T-helper 9 cell (primary cell): ENCODE data around the gene MGST2.
A peak's percentile ranks its signal among the peaks of the same experiment; 100 is the strongest.

Experiments
- DNase-seq: peaks from one replicate; pipeline ENCODE4 v3.0.0-alpha.2; 2020

MGST2 gene

DNA sequence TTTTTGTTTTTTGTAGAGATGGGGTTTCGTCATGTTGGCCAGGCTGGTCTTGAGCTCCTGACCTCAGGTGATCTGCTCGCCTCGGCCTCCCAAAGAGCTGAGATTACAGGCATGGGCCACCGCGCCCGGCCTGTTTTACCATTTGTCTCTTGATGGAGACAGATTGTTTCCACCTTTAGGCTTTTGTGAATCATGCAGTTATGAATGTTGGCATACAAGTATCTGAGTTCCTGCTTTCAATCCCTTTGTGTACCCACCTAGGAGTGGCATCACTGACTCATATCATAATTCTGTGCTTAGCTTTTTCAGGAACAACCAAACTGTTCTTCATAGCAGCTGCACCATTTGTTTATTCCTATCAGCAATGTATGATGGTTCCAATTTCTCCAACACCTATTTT, 20.2 kb upstream of the MGST2 start:
- no peak for DNase-seq

DNA sequence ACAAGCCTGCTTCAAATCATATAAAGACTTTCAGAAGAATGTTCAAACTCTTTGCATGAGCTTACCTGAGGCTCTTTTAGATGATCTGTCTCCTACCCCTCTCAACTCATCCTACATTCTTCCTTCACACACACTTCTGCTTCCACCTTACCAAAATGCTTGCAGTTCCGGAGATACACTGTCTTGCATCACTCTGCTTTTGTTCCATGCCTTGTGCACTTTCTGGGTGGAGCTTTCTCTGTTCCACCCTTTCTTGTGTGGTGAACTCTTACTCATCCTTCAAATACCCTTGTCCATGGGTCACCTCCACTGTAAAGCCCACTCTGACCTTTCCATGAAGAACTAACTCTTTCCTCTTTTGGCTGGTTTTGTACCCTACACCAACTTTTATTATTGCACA, 18.4 kb upstream of the MGST2 start:
- DNase-seq = no peak

DNA sequence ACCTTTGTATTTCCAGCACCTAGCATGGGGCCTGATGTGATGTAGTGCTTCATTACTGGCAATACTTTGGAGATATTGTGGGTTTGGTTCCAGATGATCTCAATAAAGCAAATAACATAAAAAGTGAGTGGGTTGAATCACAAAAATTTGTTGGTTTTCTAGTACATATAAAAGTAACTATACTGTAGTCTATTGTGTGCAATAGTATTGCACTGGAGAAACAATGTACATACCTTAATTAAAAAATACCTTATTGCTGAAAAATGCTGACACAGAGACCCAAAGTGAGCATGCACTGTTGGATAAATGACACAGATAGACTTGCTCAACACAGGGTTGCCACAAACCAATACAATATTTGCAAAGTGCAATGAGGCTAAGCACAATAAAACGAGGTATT, 17.7 kb upstream of the MGST2 start:
- DNase-seq = no peak

DNA sequence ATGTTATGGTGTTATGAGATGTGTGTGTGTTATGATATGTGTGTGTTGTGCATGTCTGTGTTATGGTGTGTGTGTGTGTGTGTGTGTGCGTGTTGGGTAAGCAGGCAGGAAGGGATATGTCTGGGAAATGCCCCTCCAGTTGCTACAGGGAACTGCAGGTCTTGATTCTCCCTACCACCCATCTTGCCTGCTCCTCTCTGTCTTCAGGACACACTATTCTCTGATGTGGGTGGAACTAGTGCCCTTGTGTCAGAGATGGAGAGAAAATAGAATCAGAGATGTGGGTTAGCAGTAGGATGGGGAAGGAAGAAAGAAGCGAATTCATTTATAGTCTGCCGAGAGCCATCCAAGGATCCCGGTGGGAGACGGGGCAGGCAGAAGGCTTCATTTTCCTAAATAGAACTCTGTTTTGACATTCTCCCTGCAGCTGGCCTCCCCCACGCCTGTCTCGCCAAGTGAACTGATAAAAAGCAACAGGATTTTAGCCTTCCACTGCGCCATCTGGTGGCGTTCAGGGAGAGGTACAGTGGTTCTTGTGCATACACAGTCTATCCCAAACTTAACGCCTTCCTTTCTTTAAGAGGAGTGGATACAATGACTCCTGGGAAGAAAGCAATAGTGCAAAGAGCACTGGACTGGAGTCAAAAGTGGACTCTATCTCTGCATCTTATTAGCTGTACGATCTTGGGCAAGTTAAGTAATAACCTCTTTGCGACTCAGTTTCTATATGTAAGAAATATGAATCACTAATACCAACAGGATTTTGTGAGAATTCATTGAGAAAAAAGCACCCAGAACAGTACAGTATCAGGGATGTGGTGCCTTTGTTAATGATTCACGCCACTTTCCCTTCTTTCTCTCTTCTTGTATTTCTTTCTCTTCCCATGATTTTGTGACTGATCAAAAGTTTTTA, 14.1 kb upstream of the MGST2 start:
- peak; percentile 61 for DNase-seq

DNA sequence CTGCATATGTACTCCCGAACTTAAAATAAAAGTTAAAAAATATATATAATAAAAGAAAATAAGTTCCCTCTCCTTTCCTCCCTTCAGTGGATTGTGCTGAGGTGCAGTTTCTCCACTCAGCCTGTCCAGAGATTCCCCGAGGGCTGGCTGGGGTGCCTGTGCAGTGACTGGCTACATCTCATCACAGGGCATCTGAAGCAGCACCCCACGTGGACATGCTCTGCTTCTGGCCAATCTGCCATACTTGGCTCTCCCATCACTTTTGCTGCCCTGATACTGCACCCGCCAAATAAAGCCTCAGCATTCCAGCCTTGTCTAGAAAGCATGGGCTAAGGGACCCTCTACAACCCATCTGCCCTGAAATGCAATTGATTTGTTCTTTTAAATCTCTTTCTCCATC, 11.1 kb upstream of the MGST2 start:
- no peak for DNase-seq

DNA sequence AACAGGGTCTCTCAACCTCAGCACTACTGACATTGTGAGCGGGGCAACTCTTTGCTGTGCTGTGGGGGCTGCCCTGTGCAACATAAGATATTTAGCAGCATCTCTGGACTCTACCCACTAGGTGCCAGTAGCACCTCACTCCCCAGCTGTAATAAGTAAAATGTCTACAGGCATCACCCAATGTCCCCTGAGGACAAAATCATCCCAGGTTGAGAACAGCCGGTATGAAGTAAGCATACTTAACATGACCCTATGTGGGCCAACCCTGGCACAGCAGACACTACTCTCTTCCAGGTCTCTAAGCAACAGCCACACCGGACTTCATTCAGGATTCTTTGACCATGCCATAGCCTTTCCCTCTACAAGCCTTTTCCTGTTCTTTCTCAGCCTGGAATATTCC, 10.5 kb upstream of the MGST2 start:
- DNase-seq = no peak

DNA sequence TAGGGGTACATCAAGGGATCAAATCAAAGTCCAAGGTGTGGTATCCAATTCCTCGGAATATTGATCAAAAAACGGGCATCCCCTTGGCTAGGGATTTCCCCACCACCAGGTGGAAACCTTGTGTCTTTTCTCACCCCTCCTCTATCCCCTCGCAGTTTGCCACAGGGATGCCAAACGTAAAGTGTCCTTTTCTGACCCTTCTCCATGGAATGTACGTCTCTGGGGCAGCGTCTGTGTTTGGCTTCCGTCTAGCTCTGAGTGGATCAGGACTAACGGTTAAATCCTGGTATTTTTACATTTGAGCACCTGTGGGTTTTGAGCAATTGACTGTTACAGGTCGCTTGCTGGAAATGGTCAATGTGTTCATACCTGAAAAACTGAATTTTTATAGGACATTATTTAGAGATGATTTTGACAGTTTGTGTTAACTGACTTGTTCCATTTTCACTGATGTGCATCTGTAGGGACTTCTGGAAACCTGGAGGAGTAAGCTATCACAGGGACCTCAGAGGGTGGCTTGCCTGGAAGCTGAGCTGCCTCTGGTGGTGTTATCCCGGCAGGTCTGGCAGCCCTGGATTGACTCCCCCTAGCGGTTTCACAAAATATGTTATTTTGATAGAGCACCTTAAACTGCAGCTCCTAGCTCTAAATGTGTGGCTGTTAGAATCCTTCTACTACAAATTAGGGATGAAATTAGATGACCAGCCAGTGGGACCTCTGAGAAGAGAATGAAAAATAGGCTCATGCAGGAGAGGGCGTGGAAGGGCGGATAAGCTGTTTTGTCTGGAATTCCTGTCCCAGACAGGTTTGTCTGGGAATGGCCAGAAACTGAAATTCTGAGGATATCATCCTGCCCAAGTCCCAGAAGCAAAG, 8.8 kb upstream of the MGST2 start:
- DNase-seq = peak; percentile 22

DNA sequence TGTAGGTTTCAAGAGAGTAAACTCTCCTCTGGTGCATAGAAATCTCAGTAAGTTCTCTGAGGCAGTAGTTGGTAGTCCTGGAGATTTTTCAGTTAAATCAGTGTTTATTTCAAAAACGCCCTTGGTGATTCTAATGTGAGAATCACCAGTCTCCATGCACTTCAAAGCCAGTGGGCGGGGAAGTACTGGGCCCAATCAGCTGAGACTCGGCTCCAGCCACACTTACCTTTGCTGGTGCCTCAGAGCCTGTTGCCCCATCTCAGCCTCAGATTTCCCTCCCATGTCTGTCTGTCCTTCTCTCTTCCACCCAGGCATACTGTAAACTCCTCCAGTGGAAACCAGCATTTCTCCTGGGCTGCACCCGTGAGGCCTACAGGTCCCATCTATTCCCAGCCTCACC, 7.4 kb upstream of the MGST2 start:
- no peak for DNase-seq

DNA sequence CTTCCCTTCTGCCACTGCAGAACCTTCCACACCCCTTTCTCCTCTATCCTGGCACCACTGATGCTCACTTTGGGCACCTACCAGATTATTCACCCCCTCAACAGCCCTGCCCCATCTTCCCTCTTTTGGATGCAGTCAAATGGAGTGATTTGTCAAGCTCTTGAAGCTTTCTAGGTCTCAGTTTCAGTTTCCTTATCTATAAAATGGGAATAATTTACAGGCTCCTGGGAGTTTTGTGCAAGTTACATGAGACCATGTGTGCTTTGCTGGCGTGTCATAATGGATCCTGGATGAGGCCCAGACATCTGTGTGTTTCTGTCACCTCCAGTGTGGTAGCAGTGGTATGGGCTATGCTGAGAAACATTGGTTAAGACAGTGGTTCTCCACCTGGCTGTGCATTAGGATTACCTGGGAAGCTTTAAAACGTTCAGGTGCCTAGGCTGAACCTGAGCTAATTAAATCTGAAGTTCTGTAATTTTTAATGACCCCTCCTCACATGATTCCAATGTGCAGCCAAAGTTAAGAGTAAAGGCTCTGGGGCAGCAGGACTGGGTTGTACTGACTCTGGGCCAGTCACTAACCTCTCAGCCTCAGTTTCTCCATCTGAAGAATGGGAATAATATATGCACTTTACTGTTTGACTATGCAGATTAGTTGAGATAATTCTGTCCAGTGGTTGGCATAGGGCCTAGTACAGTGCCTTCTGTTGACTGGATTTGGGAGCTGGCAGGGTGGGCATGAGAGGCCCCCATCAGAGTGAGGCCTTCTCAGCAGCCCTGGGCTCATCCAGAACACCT, 6.8 kb upstream of the MGST2 start:
- DNase-seq = no peak

DNA sequence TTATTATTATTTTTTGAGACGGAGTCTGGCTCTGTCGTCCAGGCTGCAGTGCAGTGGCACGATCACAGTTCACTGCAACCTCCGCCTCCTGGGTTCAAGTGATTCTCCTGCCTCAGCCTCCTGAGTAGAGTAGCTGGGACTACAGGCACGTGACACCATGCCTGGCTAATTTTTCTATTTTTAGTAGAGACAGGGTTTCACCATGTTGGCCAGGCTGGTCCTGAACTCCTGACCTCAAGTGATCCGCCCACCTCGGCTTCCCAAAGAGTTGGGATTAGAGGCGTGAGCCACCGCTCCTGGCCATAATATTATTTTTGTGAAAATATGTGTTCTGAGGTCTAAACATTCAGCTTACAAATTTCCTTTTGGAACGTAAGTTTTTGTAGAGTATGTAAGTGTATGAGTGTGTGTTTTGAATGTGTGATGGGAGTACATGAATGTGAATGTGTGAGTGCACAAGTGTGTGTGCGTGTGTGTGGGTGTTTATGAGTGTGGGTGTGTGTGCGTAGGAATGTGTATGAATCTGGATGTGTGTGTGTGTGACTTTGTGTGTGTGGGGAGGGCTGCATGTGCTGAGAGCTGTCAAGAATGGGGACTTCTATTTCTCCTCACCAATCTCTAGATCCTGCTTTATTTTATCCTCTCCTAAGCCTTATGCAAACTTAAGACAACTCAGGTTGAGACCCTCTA, 5.7 kb upstream of the MGST2 start:
- DNase-seq = no peak

DNA sequence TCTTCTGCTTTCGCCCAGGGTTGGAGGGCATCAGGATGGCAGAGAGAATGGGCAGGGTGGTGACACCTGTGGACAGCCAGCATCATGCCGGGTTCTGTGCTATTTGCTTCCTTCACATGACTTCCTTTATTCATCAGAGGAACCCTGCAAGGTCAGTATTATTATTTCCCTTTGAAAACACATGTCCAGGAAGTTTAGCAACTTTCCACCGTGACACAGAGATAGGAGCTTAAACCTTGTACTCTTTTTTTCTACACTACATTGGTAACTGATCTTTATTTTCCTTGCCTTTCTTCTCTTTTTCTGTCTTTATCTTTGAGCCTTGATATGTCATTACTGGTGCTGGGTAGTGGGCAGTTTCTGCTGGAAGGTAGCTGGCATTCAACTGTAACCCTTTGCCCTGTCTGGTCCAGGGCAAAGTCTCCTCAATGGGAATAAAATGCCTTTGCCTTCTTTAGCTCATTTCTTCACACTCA, 5.0 kb upstream of the MGST2 start:
- no peak for DNase-seq

DNA sequence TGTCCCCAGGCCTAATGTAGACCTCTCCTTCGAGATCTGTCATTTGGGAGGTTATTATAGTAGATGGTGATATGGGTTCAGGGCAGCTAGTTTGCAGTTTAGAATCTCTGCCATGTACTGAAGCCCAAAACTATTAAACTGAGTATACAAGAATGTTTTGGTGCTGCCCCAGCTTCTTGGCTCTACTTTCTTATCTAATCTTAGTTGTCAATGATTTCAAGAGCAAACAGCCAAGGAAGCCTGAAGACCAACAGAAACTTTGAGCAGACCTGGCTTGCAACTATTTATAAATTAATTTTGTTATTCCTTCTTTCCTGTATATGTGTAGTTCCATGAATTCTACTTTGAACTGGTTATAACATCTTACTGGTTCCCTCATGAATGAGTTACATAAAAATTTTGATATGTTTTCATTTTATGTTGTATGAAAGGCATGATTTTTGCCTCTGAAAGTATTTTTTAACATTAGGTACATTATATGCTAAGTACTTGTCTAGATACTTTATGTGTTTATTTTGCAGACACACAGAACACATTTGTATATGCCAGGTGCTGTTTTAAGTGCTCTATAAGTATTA, 2.0 kb upstream of the MGST2 start:
- no peak for DNase-seq

DNA sequence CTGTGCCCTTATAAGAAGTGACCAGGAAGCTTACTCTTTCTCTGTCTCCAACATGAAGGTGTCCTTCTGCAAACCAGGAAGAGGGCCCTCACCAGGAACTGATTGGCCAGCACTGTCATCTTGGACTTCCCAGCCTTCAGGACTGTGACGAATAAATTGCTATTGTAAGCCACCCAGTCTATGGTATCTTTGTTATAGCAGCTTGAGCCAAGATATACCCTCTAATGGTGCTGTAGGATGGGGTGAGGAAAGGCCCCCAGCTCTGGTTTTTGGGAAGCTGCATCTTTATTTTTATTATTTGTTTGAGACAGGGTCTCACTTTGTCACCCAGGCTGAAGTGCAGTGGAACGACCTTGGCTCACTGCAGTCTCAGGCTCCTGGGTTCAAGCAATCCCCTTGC, 1.2 kb upstream of the MGST2 start:
- no peak for DNase-seq

DNA sequence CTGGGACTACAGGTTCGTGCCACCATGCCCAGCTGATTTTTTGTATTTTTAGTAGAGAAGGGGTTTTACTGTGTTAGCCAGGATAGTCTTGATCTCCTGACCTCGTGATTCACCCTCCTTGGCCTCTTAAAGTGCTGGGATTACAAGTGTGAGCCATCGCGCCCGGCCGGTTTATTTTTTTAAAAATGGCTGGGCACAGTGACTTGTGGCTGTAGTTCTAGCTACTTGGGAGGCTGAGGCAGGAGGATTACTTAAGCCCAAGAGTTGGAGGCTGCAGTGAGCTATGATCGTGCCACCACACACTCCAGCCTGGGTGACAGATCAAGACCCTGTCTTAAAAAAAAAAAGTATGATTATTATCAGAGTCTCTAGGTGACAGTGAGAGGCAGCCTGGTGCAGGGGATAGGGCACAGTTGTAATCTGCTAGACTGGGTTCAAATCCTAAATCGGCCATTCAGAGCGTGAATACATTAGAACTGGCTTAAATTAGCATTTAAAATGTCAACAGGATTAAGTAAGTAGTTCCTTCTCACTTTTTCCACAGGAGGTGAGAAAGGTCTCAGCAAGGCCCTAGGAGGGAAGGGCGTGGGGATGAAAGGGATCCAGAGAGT, 435 bp upstream of the MGST2 start:
- DNase-seq = no peak

DNA sequence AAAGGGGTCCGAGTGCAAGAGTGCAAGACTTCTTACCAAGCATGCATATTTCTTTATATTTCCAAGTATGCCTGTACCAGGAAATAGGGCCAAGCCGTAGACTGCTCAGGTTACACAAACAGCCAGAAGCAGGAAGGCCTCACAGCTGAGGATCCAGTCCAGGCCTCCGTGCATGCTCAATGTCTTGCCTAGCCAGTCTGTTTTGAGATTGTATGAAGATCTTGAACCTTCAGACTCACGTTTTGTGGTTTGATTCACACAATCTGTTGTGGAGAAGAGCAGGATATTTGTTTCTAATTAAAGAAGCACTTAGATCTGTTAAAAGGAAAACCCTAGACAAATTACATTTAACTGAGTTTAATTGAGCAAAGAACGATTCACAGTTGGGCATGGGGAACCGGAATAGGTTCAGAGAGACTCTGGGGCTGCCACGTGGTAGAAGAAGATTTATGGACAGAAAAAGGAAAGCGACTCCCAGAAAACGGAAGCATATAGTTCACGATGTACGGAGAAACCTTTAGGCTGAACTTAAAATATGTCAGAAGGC, 1.2 kb downstream of the MGST2 start:
- no peak for DNase-seq

DNA sequence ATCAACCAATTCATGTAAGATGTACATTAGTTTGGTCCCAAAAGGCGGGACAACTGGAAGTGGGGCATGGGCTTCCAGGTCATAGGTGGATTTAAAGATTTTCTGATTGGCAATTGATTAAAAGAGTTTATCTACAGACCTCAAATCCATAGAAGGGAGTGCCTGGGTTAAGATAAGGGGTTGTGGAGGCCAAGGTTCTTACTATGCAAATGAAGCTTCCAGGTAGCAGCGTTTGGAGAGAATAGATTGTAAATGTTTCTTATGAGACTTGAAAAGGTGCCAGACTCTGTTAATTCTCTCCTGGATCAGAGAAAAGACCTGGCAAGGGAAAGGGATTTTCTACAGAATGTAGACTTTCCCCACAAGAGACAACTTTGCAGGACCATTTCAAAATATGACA, 2.4 kb downstream of the MGST2 start:
- no peak for DNase-seq

DNA sequence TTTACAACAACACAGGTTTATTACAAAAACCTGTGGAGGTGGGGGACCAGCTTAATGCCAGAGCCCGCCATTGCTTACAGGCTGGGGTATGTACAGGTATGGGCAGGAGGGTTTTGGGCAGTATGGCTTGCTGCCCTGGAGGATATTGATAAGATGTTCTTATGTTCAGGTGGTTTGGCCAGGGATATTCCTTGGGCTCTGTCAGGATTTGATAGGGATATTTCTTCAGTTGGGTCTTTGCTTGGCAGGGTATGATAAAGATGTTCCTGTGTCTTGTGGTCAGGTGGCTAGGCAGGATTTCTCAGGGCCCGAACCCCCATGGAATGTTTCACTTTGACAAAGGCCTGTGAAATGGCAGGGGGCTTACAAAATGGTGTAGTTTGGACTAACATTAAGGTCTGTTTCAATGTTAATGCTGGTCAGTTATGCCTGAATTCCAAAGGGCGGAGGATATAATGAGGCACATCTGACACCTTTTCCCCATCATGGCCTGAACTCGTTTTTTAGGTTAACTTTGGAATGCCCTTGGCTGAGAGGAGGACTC, 3.1 kb downstream of the MGST2 start:
- no peak for DNase-seq

DNA sequence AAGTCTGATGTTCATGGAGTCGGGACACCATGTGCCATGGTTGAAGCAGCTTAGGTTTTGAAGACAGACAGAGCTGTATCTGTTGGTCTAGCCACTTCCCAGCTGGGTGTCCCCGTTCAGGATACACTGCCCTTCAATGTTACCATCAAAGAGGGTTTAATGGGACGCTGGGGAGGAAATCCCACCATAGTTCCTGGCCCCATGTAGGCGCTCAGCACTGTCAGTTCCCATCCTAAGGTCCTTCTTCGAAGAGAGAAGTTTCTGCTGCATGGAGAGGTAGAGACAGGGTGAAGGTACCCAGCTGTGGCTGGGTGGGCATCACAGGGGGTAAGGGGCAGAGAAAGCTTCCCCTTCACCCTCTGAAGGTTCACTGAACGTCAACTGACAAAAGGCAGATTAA, 3.7 kb downstream of the MGST2 start:
- no peak for DNase-seq

DNA sequence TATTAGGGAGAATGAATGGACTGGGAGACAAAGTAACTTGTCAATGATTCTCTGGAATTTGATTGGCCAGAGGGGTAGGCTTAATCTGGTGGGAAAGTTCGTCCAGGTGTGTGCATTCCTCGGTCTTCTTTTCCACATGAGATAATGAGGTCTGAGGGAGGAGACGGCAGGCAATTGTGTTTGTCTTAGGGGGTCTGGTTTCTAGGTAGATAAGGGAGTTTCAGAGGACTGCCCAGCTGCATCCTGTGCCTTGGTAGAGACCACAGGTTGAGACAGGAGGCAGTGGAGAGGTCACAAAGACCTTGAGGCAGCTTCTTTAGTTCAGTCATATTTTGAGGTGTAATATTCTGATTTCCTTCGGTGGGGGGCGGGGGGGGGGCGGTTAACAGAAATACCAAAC, 4.3 kb downstream of the MGST2 start:
- DNase-seq = no peak

DNA sequence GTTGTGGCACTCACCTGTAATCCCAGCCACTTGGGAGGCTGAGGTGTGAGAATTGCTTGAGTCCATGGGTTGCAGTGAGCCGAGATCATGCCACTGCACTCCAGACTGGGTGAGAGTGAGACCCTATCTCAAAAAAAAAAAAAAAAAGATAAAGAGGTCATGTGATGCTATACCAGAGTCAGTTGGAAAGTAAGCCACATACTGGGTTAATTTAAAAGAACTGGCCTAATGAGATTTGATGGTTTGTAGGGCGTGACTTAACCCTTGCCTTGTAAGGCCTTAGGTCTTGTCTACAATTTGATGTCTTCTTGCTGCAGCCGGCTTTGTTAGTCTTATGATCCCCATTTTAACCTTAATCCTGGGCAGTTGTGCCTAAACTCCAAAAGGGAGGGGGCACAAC, 5.2 kb downstream of the MGST2 start:
- DNase-seq = no peak

DNA sequence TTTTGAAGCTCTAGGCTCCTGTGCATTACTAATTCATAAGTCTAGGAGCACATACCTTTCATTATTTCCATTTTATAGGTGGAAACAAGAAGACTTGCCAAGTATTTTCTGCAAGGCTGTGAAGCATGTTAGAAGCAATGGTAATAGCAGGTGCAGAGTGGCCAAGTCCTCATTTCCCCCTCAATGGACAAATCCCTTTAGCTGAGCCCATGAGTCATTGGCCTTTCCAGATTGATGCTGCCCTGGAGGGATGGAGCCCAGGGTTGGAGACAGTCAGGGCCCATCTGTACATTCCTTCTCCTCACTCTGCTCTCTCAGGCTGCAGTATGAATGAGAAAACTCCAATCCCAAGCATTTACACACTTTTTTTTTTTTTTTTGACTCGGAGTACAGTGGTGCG, 6.6 kb downstream of the MGST2 start:
- no peak for DNase-seq
